Metanephros (tissue), 1 donor: Measurements from ENCODE around the gene IL2. TPM values are rescaled to one million over a fixed set of nuclear protein-coding genes. Genes with fewer than 3 reads are reported as not detected.

ENCODE experiments used
- total RNA-seq: library from RNA; depleted of rRNA; stranded (reverse); fragments of >200 nt; gene quantifications from one replicate; pipeline ENCODE4 v1.2.3, GENCODE V29; 2014

IL2 gene
- total RNA-seq = not detected

GRCh38 chr4:122456231-122457116 is at the start of gene IL2:
Gene IL2, minus strand, starts transcription at chr4:122456725. Its CDS starts 285 bp downstream, at chr4:122456440.

Other genes with a start within 250 kb of the IL2 start
- gene ADAD1, start 77.7 kb downstream of the IL2 start, total RNA-seq = not detected
- gene IL21, start 164.3 kb upstream of the IL2 start, total RNA-seq = not detected